H1 (cell line): ENCODE measurements around the gene LRRC28. TPM values are rescaled to one million over a fixed set of nuclear protein-coding genes. Genes with fewer than 3 reads are reported as not detected.

Experiments used
- CHD7 ChIP-seq: fragments of 300-600 bp; sonication (generic); IDR thresholded peaks from 2 replicates; pipeline ENCODE4 v1.7.1; 2012; ENCODE audit warnings: low read length, moderate library complexity, mild to moderate bottlenecking, inconsistent platforms; ENCODE audit not compliant: insufficient replicate concordance
- FOSL1 ChIP-seq: IDR thresholded peaks from 2 replicates; pipeline ENCODE4 v1.6.1; 2011; ENCODE audit warnings: mild to moderate bottlenecking, low read depth, low read length, moderate library complexity; ENCODE audit not compliant: insufficient read depth
- PHF8 ChIP-seq: fragments of 200-600 bp; sonication (generic); conservative IDR thresholded peaks from 2 replicates; pipeline ENCODE4 v1.7.1; 2012; ENCODE audit warnings: low read depth, mild to moderate bottlenecking, inconsistent platforms, low read length, moderate library complexity
- polyA plus RNA-seq, 7 experiments: library from polyadenylated mRNA; depleted of rRNA in 3 of 7; stranded (reverse) in 5 of 7; unstranded in 2 of 7; fragments of >200 nt in 5 of 7; fragments of 200-250 nt in 2 of 7; gene quantifications; 1 replicate in 5 of 7; 2 replicates in 1 of 7; 4 replicates in 1 of 7; pipeline versions ENCODE4 v1.2.1 to v1.2.3, GENCODE V29; 2011 to 2013; ENCODE audit warnings: missing spikeins in 2 of 7, mixed read lengths in 2 of 7
- total RNA-seq: library from RNA; stranded (reverse); fragmentation: NEBNext Ultra II Directional; extraction: Animal tissue kit (Norgen Biotek cat#: 25700); gene quantifications from 2 replicates; pipeline ENCODE4 v1.2.1, GENCODE V29; 2021

LRRC28 gene
- total and polyA plus RNA-seq, 2 of the 8 experiments (the other 6 are each of a cell fraction or from before 2014, with no cell fraction given) = 20.2 to 23.3 TPM

- TF ChIP-seq CHD7 (no peak), PHF8 (no peak), FOSL1 (no peak)
These were observed 173.8 kb downstream of the LRRC28 start (continued) for GRCh38 chr15:99424978-99425656.
